PC-9 (cell line): ENCODE measurements around the gene ZNF337. TPM values are rescaled to one million over a fixed set of nuclear protein-coding genes. Genes with fewer than 3 reads are reported as not detected.

ENCODE experiments used
- BruUV-seq: library from RNA; stranded (reverse); fragments of 400-500 nt; replicated peaks from 2 replicates; lab custom pipeline; 2021; lab: Mats Ljungman, UMichigan
- CTCF ChIA-PET: fragments of 300-600 bp; sonication (Branson Sonifier 250); formaldehyde crosslinking; loops from one replicate; lab custom pipeline; 2022; ENCODE audit warnings: antibody characterized with exemption; lab: Charles Lee
- POLR2A ChIA-PET: fragments of 300-600 bp; sonication (Branson Sonifier 250); formaldehyde crosslinking; loops from one replicate; lab custom pipeline; 2022; ENCODE audit warnings: antibody characterized with exemption; ENCODE audit not compliant: unreplicated experiment; lab: Charles Lee
- DNase-seq, 2 experiments: peaks; one replicate each; pipeline versions ENCODE4 v3.0.0 to v3.0.0-alpha.2; 2015 to 2022; ENCODE audit warnings: mixed read lengths in 1 of 2
- H2AFZ ChIP-seq: fragments of 200-600 bp; sonication (generic); 2 replicates; pipeline ENCODE4 v1.8.1; 2017; ENCODE audit warnings: antibody characterized with exemption
- H3F3A ChIP-seq: fragments of 200-600 bp; sonication (generic); 2 replicates; pipeline ENCODE4 v1.8.1; 2017; ENCODE audit warnings: antibody characterized with exemption, mild to moderate bottlenecking, low read depth; ENCODE audit not compliant: insufficient read depth
- H3K27ac ChIP-seq: fragments of 200-600 bp; sonication (generic); 2 replicates; pipeline ENCODE4 v1.6.1; 2016; ENCODE audit warnings: mixed run types
- H3K27me3 ChIP-seq: fragments of 200-600 bp; sonication (generic); 2 replicates; pipeline ENCODE4 v1.6.1; 2016; ENCODE audit warnings: low read depth, mixed run types; ENCODE audit not compliant: insufficient read depth
- H3K36me3 ChIP-seq: fragments of 200-600 bp; sonication (generic); 2 replicates; pipeline ENCODE4 v1.6.1; 2016; ENCODE audit warnings: low read depth, mixed run types
- H3K4me1 ChIP-seq: fragments of 200-600 bp; sonication (generic); replicated peaks from 2 replicates; pipeline ENCODE4 v1.6.1; 2016; ENCODE audit warnings: mixed run types; ENCODE audit not compliant: insufficient read depth
- H3K4me2 ChIP-seq: fragments of 200-600 bp; sonication (generic); 2 replicates; pipeline ENCODE4 v1.6.1; 2017; ENCODE audit warnings: mixed run types
- H3K4me3 ChIP-seq: fragments of 200-600 bp; sonication (generic); 2 replicates; pipeline ENCODE4 v1.6.1; 2016; ENCODE audit warnings: mixed run types
- H3K79me2 ChIP-seq: fragments of 200-600 bp; sonication (generic); 2 replicates; pipeline ENCODE4 v1.6.1; 2017; ENCODE audit warnings: low read depth, mixed run types
- H3K9me2 ChIP-seq: fragments of 200-600 bp; sonication (generic); 2 replicates; pipeline ENCODE4 v1.8.1; 2017; ENCODE audit warnings: mild to moderate bottlenecking; ENCODE audit not compliant: insufficient read depth
- H3K9me3 ChIP-seq: fragments of 200-600 bp; sonication (generic); 2 replicates; pipeline ENCODE4 v1.8.1; 2016; ENCODE audit warnings: low read depth; ENCODE audit not compliant: insufficient read depth
- H4K20me1 ChIP-seq: fragments of 200-600 bp; sonication (generic); 2 replicates; pipeline ENCODE4 v1.8.1; 2017; ENCODE audit not compliant: insufficient read depth
- EZH2 ChIP-seq: fragments of 200-600 bp; sonication (generic); IDR thresholded peaks from 2 replicates; pipeline ENCODE4 v1.8.0; 2017; ENCODE audit warnings: antibody characterized with exemption, low read depth
- intact Hi-C: fragments of 100-400 bp; cut with micrococcal nuclease; formaldehyde crosslinking; loops from one replicate; pipeline ENCODE4 v1.10.0; 2022; ENCODE audit not compliant: unreplicated experiment
- total RNA-seq: library from RNA; stranded (reverse); gene quantifications from 2 replicates; pipeline ENCODE4 v1.2.3, GENCODE V29; 2021
- TF ChIP-seq, protein P1 (sequence below): fragments of 200-600 bp; sonication (generic); conservative IDR thresholded peaks from 2 replicates; pipeline ENCODE4 v1.6.1; 2017; ENCODE audit warnings: mixed run types, antibody characterized with exemption, mild to moderate bottlenecking, moderate library complexity

The ZNF337 gene
- total RNA-seq, 1 experiment from 2014 or later: 12.8 TPM

DNA sequence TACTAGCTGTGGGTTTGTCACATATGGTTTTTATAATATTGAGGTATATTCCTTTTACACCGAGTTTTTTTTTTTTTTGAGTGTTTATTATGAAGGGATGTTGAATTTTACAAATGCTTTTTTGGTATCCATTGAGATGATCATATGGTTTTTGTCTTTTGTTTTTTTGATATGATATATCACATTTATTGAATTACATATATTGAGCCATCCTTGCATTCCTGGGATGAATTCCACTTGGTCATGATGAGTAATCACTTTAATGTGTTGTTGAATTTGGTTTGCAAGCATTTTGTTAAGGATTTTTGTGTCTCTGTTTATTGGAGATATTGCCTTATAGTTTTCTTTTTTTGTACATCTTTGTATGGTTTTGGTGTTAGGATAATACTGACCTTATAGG lies 3.3 kb upstream of the ZNF337 start:
- no TSS peak for BruUV-seq
- DNase-seq: no peak
- CTCF ChIA-PET: no interaction called here

DNA sequence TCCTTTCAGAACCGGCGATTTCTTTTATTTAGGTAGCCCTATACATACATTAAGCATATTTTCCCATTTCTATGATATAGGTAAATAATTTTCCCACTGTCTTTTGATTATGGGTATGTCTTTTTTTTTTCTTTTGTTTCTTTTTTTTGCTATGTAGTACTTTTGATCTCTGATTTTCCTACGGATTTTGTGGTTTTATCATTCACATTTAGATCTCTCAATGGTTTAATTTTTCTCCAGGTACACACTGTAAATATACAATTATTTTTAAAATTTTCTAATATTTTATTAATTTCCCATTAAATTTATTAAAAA lies 436 bp upstream of the ZNF337 start:
- H3K27ac ChIP-seq: no peak overlapping the region
- H4K20me1 ChIP-seq: no peaks in the 10 kb centered on the region

More for the DNA sequence above, 3.3 kb upstream of the ZNF337 start:
- Histone ChIP-seq H3K79me2 (peaks cover 17% of the 10 kb centered on the region), H4K20me1 (no peaks in the 10 kb centered on the region), H3K4me1 (peaks cover 7% of the 10 kb centered on the region; the same call in 1 of the 2 replicates), H3K27ac (no peak overlapping the region), H2AFZ (no peak overlapping the region), H3F3A (no peaks in the 10 kb centered on the region), H3K9me2 (no peaks in the 10 kb centered on the region; the same call in 1 of the 2 replicates), H3K4me3 (no peak overlapping the region), H3K27me3 (no peaks in the 10 kb centered on the region), H3K36me3 (peaks cover 6% of the 10 kb centered on the region; the same call in 1 of the 2 replicates), H3K9me3 (peaks cover 14% of the 10 kb centered on the region), H3K4me2 (no peak overlapping the region)
- TF ChIP-seq EZH2: no peak
- TF ChIP-seq, protein P1, sequence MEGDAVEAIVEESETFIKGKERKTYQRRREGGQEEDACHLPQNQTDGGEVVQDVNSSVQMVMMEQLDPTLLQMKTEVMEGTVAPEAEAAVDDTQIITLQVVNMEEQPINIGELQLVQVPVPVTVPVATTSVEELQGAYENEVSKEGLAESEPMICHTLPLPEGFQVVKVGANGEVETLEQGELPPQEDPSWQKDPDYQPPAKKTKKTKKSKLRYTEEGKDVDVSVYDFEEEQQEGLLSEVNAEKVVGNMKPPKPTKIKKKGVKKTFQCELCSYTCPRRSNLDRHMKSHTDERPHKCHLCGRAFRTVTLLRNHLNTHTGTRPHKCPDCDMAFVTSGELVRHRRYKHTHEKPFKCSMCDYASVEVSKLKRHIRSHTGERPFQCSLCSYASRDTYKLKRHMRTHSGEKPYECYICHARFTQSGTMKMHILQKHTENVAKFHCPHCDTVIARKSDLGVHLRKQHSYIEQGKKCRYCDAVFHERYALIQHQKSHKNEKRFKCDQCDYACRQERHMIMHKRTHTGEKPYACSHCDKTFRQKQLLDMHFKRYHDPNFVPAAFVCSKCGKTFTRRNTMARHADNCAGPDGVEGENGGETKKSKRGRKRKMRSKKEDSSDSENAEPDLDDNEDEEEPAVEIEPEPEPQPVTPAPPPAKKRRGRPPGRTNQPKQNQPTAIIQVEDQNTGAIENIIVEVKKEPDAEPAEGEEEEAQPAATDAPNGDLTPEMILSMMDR: no peak
- POLR2A ChIA-PET: interaction anchor here (0.6 kb wide), 1 partner anchor 81 kb away, joined by 5 read pairs; no protein-coding TSS in a partner anchor
- intact Hi-C loops: loop anchor here (5.0 to 10.0 kb wide), 2 partner anchors 252 to 705 kb away; partner anchors contain the start of gene APMAP

DNA sequence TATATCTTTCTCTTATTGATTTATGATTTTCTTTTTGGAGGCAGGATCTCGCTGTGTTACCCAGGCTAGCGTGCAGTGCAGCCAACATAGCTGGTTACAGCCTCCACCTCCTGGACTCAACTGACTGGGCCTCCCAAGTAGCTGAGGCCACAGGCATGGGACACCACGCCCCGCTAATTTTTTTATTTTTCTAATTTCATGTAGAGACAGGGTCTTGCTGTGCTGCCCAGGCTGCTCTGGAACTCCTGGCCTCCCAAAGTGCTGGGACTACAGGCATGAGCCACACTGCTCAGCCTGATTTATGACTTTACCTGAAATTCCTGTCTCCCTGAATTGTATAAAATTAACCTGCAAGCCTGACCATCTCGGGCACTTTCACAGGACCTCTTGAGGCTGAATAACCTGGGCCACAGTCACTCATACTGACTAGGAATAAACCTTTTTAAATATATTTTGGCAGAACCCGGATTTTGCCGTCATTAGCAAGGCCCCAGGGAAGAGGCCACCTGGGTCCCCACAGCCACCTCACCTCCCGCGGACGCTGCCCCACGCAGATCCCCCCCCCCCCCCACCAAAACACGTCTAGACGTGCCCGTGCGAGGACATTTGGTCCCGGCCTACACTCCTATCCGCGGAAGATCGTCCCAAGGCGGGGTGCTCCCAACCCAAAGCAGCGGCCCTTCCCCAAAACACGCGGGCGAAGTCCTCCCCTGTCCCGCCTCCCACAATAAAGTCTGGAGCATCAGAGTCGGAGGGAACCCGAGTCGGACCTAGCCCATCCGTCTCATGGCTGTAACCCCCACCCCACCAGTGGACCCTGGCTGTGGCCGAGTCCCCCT lies 902 bp downstream of the ZNF337 start:
- H3K9me2 ChIP-seq: no peaks in the 10 kb centered on the region; the same call in 1 of the 2 replicates
- H3K4me3 ChIP-seq: peak overlapping the region; percentile 77
- POLR2A ChIA-PET: no interaction called here
- no peaks in the 10 kb centered on the region for H3K27me3 ChIP-seq
- H3K9me3 ChIP-seq: peaks cover 12% of the 10 kb centered on the region
- intact Hi-C loops: loop anchor here (2.0 to 10.0 kb wide), 3 partner anchors 73 to 701 kb away; partner anchors contain the start of gene APMAP
- TSS peak; percentile 46 for BruUV-seq
- peak overlapping the region; percentile 49 for H3K27ac ChIP-seq
- H3F3A ChIP-seq: no peaks in the 10 kb centered on the region
- H3K4me2 ChIP-seq: peak overlapping the region; percentile 91
- H3K4me1 ChIP-seq: peaks cover 7% of the 10 kb centered on the region; the same call in 1 of the 2 replicates
- no peaks in the 10 kb centered on the region for H4K20me1 ChIP-seq
- no peak for TF ChIP-seq EZH2
- TF ChIP-seq, protein P1: no peak
- H3K79me2 ChIP-seq: peaks cover 25% of the 10 kb centered on the region
- peaks cover 6% of the 10 kb centered on the region; the same call in 1 of the 2 replicates for H3K36me3 ChIP-seq
- no peak for DNase-seq
- peak overlapping the region; percentile 87 for H2AFZ ChIP-seq
- CTCF ChIA-PET: no interaction called here

More for the DNA sequence above, 436 bp upstream of the ZNF337 start:
- peaks cover 25% of the 10 kb centered on the region for H3K79me2 ChIP-seq
- H3K9me2 ChIP-seq: no peaks in the 10 kb centered on the region; the same call in 1 of the 2 replicates
- peak overlapping the region; percentile 77 for H3K4me3 ChIP-seq
- peak overlapping the region; percentile 91 for H3K4me2 ChIP-seq
- peaks cover 6% of the 10 kb centered on the region; the same call in 1 of the 2 replicates for H3K36me3 ChIP-seq
- no peak for TF ChIP-seq EZH2
- TF ChIP-seq, protein P1: no peak
- no peaks in the 10 kb centered on the region for H3K27me3 ChIP-seq
- H3K9me3 ChIP-seq: peaks cover 14% of the 10 kb centered on the region
- ChIA-PET POLR2A (interaction anchor here (0.7 kb wide), 1 partner anchor 532 kb away, joined by 5 read pairs; no protein-coding TSS in a partner anchor), CTCF (no interaction called here)
- H2AFZ ChIP-seq: peak overlapping the region; percentile 87
- H3F3A ChIP-seq: no peaks in the 10 kb centered on the region
- intact Hi-C loops: loop anchor here (2.0 to 10.0 kb wide), 3 partner anchors 74 to 702 kb away; partner anchors contain the start of gene APMAP
- BruUV-seq: no TSS peak
- no peak for DNase-seq
- H3K4me1 ChIP-seq: peaks cover 7% of the 10 kb centered on the region; the same call in 1 of the 2 replicates
